HT1080 (cell line): ENCODE data around the gene LAMA5. TPM values are rescaled to one million over a fixed set of nuclear protein-coding genes. Genes with fewer than 3 reads are reported as not detected.

Experiments
- DNase-seq: peaks from one replicate; pipeline ENCODE4 v3.0.0-alpha.2; 2015; ENCODE audit warnings: low read depth
- total RNA-seq: library from RNA; depleted of rRNA; stranded (reverse); fragments of >200 nt; shearing (Covaris generic); gene quantifications from 2 replicates; pipeline ENCODE4 v1.2.3, GENCODE V29; 2014

Gene LAMA5
- total RNA-seq, 1 experiment from 2014 or later = 20.1 TPM

DNA sequence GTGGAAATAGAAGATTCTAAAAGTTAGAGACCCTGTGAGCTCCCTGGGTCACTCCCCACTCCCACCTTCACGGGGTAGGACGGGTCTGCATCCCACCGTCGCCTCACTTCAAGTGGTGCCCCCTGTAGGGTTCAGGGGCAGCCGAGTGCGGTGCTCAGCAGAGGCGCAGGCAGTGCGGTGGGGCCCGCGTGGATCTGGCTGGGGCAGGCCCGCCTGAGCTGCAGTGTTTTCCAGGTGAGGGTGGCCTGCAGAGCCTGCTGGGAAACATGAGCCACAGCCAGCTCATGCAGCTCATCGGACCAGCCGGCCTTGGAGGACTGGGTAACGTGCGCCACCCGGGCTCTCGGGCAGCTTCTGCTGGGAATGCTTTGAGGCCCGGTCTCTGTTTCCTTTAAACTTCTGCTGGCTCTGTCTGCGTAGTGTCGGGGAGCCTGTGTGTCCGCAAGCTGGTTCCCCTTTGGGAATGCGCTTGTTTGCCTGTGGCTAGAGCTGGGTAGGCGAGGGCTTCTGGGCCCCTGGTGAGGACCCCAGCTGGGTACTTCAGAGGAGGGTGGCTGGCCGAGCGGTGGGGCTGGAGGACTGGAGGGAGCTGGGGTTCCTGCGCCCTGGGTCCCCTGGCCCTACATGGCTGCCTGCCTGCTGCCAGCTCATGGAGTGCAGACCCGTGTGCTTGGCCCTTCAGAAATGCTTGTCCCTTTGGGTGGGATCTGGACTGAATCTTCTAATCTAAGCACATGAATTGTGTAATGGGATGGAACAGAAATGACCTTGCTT lies 60.5 kb downstream of the LAMA5 start:
- DNase-seq = no peak

DNA sequence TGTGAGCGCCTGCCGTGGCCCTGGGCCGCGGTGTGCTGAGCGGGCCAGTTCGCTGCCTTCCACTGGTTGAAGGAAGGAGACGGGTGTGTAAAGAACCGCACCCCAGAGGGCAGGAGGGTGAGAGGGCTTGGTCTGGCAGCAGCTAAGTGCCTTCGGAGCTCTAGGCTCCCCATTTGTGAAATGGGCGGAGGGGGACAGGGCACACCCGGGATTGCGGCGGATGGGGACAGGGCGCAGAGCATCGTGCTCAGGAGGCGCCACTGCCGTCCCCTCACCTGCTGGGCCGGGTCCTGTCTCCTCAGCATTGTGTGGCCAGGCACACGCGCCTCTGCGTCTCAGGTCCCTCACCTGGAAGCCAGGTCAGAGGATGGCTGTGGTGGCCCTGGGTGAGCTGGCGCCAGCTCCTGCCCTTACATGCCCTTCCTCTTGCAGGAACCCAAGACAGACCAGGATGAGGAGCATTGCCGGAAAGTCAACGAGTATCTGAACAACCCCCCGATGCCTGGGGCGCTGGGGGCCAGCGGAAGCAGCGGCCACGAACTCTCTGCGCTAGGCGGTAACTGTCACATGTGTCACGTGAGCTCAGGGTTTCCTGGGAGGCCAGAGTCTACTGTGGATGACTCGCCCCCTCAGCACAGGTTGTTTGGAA lies 61.2 kb downstream of the LAMA5 start:
- DNase-seq = no peak

- DNase-seq = no peak
Observed at GRCh38 chr20:62305149-62305764, 61.9 kb downstream of the LAMA5 start.

DNA sequence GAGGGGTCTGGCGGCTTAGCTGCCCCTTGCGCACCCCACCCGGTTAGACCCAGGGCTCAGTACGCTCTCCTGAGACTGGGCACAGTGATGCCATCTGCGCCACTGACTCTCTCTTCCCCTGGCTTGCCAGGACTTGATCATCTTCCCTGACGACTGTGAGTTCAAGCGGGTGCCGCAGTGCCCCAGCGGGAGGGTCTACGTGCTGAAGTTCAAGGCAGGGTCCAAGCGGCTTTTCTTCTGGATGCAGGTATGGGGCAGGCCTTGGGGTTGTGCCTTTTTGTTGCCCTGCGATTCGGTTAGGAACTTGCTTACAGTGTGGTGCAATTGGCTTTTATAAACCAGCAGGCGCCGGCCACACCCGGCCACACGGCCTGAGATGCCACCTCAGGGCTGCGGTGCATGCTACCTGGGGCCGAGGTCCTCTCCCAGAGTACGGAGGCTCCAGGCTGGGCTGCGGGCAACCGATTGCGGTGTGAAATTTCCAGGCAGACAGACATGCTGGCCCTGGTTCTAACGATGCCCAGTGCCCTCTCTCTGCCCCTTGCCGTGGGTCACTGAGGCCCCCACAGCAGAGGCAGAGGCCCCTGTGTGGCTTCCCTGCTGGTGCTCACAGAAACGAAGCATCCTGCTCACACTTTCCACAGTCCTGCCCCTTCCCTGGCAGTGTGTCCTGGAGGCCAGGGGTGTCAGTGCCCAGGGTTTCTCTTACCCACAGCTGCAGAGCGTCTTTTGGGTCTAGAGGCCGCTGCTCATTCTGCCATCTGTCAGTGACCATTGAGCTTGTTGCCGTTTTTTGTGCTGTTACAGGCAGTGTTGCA lies 62.6 kb downstream of the LAMA5 start:
- no peak for DNase-seq

GRCh38 chr20:62303340-62304226 lies 63.5 kb downstream of the LAMA5 start:
- no peak for DNase-seq

GRCh38 chr20:62303062-62303339 lies 64.1 kb downstream of the LAMA5 start:
- no peak for DNase-seq

GRCh38 chr20:62302341-62303061 lies 64.6 kb downstream of the LAMA5 start, which contains the start of gene ADRM1:
TSS of gene ADRM1 (plus strand) at chr20:62302997. CDS start at chr20:62303569, 572 bp downstream.
- peak; percentile 96 for DNase-seq

DNA sequence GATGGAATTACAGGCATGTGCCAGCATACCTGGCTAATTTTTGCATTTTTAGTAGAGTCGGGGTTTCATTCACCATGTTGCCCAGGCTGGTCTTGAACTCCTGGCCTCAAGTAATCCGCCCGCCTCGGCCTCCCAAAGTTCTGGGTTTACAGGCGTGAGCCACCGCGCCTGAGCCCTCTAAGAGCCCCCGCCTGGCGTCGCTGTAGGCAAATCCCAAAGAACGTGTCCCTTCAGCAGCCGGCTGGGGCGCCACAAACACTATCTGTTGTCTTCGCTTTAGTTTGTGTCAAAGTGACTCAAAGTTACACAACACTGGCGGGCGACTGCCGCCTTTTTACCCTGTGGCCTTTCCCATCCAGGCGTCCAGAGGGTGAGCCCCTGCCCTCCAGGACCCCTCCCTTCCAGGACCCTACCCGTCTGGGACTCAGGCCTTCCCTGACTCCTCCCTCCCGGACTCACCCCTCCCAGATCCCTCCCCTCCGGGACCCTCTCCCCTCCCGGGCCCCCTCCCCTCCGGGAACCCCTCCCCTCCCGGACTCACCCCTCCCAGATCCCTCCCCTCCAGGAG lies 65.3 kb downstream of the LAMA5 start:
- DNase-seq = peak; percentile 95

GRCh38 chr20:62301111-62301668 lies 65.9 kb downstream of the LAMA5 start:
- DNase-seq = no peak

- DNase-seq = no peak
Observed at GRCh38 chr20:62300319-62300718, 66.8 kb downstream of the LAMA5 start.

- no peak for DNase-seq
Observed at GRCh38 chr20:62299666-62300236, 67.4 kb downstream of the LAMA5 start.

GRCh38 chr20:62298577-62299249 lies 68.4 kb downstream of the LAMA5 start:
- DNase-seq = no peak

GRCh38 chr20:62297449-62298227 lies 69.5 kb downstream of the LAMA5 start:
- no peak for DNase-seq

GRCh38 chr20:62296724-62297448 lies 70.2 kb downstream of the LAMA5 start:
- DNase-seq = no peak

DNA sequence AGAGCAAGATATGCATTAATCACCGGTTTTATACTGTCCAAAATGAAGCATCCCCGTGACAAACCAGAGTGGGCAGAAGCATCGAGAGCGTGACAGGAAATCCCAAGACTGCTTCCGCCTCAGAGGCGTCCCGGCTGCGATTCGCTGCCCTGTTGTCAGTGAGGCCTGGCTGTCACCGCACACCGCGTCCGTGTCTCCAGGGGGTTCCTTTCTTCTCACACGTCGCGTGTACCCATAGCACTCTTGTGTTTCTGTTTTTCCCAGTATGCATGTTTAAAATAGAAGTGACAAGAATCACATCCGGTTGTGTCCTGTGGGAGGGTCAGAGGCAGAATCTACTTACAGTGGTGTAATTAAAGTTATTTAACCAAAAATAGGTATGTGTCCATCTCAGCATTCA lies 72.6 kb downstream of the LAMA5 start:
- DNase-seq = no peak

GRCh38 chr20:62293946-62294345 lies 73.2 kb downstream of the LAMA5 start:
- no peak for DNase-seq
